GM19023 (cell line): Measurements from ENCODE around the gene GMDS.

Source experiments
- ATAC-seq: cut with Tn5 transposase; IDR thresholded peaks from one replicate; pipeline ENCODE4 v1.9.1; 2021; ENCODE audit warnings: mild to moderate bottlenecking, moderate library complexity; ENCODE audit not compliant: unreplicated experiment

Gene GMDS

GRCh38 chr6:2209226-2209809 is 36.1 kb downstream of the GMDS start:
- peak; percentile 63 for ATAC-seq

GRCh38 chr6:2208468-2208867 is 36.9 kb downstream of the GMDS start:
- ATAC-seq = no peak

GRCh38 chr6:2205396-2205795 is 40.0 kb downstream of the GMDS start:
- no peak for ATAC-seq

DNA sequence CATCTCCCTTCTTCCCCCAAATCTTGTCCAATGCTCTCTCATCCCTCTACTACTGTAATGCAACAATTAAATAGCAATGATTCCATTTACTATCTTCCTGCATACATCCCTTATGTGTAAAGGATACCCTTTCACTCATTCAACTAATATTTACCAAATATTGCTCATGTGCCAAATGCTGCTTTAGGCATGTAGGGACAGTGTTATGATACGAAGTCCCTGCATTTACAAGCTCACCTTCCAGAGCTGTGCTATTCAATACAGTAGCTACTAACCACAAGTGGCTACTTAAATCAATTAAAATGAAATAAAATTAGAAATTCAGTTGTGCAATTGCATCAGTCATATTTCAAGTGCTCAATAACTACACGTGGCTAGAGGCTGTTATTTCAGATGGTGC is 41.1 kb downstream of the GMDS start:
- ATAC-seq = no peak

DNA sequence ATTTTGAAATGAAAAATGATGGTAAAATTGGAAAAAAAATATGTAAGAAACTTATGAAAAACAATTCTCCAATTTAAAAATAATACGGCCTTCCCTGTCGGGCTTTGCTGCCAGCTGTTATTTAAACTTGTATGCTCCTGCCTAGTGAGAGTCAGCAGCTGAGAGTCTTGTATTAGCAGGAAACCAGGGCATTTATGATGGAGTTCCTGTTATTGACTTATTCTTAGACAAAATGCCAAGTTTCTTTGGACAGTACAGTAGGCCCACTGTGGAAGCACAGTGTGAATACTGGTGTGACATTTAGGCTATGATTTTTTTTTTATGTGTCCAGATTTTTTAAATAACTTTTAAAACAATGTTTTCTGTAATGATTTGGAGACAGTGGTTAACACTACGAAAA is 42.1 kb downstream of the GMDS start:
- no peak for ATAC-seq

DNA sequence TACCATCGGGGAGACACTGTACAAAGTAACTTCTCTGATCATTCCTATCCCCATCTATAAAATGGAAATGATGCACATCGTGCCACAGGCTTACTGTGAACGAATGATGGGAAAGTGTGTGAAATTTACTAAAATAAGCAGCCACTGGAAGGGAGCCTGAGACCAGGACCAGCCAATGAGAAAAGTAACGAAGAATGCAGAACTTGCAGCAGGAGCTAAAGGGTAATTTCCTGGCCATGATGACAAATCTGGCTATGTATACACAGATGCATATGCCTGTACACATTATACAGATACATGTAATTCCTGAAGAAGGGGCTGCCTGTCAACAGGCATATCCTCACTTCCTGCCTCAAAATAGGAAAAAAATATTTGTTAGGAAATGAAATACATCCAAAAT is 47.4 kb downstream of the GMDS start:
- no peak for ATAC-seq

DNA sequence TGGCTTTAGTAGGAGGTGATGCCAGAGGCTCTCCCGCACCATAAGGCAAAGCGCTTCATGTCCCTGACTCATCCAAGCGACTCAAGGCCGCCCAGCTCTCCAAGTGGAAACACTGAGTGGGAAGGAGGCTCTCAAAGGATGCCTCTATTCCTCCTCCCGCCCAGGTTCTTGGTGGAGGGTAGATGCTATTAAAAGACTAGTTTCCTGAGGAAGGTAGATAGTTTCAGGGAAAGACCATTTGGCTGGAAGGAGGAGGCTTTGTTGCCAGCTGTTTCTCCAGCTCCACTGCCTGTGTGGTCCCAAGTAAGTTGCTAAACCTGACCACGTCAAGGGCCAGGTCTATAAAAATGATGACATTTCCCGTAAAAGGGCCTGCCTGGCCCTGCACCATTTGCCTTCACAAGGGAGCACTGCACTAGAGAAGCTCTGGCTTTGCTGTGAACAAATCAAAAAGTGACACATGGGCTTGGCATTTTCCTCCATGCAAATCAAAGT is 48.2 kb downstream of the GMDS start:
- no peak for ATAC-seq

- ATAC-seq = no peak
Measured at GRCh38 chr6:2196079-2196679, 49.2 kb downstream of the GMDS start.

DNA sequence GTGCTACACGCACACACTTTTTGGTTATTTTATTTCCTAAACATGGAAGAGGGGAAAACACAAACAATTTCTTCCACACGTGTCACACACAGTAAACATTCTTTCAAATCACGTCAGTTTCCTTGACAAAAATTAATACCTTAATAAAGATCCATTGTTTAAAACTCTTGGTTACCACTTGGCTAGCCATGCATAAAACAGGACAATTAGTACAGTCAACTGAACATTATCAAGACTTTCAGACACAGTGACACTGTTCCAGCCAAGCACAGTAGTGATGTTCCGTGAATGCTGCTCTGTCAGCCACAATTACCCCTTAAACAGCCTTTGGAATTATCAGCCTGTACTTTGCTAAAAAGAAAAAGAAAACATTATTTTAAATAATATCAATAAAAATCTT is 50.8 kb downstream of the GMDS start:
- no peak for ATAC-seq

DNA sequence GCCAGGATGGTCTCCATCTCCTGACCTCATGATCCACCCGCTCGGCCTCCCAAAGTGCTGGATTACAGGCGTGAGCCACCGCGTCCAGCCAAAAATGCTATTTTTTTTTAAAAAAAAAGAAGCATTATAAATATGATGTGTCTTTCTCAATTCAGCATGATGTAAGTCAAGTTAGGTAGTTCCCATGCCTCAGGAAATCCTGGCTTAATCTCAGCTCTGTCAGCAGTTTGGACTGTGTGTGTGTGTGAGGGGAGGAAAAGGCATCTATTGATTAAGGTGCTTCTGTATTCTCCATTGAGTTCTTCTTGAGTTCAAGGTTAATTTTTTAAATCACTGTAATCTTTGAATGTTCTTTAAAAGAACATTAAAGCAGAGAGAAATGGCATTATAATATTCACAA is 51.5 kb downstream of the GMDS start:
- no peak for ATAC-seq

- ATAC-seq = no peak
Measured at GRCh38 chr6:2192976-2193375, 52.4 kb downstream of the GMDS start.

GRCh38 chr6:2191390-2191740 is 54.0 kb downstream of the GMDS start:
- no peak for ATAC-seq

- ATAC-seq = no peak
Measured at GRCh38 chr6:2190661-2191389, 54.6 kb downstream of the GMDS start.

DNA sequence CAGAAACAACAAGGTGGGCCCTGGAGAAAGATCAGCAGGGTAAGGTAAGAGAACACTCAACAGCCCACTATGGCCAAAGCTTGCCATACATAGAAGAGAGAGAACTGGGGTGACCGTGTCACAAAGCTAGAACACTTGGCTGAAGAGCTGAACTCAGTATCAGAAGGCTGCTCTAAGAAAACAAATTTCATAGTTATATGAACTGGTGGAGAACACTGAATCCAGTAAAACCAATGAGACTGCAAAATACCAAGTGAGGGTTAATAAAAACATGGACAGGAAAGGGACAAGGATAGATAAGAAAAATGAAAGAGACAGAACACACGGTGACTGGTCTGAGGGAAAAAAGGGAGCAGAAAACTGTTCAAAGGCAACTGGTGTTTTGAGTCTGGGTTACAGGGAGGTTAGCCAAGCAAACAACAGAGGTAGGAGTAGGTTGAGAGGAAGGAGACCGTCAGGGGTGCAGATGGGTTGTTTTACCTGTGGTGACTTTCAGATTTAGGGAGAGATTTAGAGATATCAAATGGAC is 56.5 kb downstream of the GMDS start:
- no peak for ATAC-seq

- no peak for ATAC-seq
Measured at GRCh38 chr6:2188397-2188796, 57.0 kb downstream of the GMDS start.

- ATAC-seq = no peak
Measured at GRCh38 chr6:2187826-2188225, 57.6 kb downstream of the GMDS start.

GRCh38 chr6:2186516-2186915 is 58.9 kb downstream of the GMDS start:
- no peak for ATAC-seq

- no peak for ATAC-seq
Measured at GRCh38 chr6:2185466-2185865, 59.9 kb downstream of the GMDS start.

DNA sequence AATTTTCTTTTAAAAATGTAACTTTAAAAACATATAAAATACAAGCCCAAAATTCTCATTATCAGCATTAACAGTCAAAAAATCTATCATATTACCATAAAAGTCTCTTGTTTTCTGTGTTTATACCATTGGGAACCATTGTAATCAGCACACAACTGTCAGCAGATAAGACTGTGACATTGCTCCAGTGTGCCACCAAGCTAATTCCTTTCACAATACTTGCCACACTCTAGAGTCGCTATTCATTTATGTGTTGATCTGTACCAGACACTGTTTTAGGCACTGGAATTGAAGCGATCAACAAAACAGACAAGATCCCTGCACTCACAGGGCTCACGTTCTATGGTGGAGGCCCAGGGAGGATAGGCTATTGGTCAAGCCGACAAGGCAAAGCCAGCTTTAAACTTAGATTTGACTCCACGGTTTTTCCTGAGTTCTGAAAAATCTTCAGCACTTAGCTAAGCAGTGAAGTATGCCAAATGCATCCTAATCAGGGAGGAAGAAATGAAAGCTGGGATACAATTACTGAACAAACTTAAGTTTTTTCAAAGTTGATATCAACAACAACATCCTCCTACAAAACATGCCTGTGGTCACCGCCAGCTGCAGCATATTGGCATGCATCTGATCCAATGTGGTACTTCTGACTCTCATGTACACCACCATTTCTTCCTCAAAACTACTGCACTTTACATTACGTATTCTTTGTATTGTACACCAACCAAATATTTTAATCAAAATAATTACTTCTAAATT is 60.5 kb downstream of the GMDS start:
- ATAC-seq = no peak

- no peak for ATAC-seq
Measured at GRCh38 chr6:2183752-2184151, 61.7 kb downstream of the GMDS start.

GRCh38 chr6:2183246-2183645 is 62.2 kb downstream of the GMDS start:
- no peak for ATAC-seq
